A549 (cell line): ENCODE results near the gene MRPS34.

ENCODE experiments used
- CTCF ChIP-seq: fragments of >200 bp; sonication (Bioruptor Twin); formaldehyde crosslinking; IDR thresholded peaks from 3 replicates; pipeline ENCODE4 v1.5.1; 2016
- ESRRA ChIP-seq: fragments of 150-350 bp; IDR thresholded peaks from 2 replicates; pipeline ENCODE4 v1.6.1; 2014; ENCODE audit warnings: mild to moderate bottlenecking, low read length, borderline replicate concordance
- MAX ChIP-seq: IDR thresholded peaks from 2 replicates; pipeline ENCODE4 v1.6.1; 2012
- POLR2A ChIP-seq: IDR thresholded peaks from 2 replicates; pipeline ENCODE4 v1.6.1; 2012; ENCODE audit warnings: mild to moderate bottlenecking, low read length
- RAD21 ChIP-seq, 2 experiments: fragments of >200 bp in 1 of 2; sonication (Bioruptor Twin) in 1 of 2; formaldehyde crosslinking in 1 of 2; IDR thresholded peaks in 1 of 2; conservative IDR thresholded peaks in 1 of 2; 2 replicates in 1 of 2; 3 replicates in 1 of 2; pipeline ENCODE4 v1.6.1; 2012 to 2018; ENCODE audit warnings: inconsistent platforms in 1 of 2
- REST ChIP-seq: fragments of 200-600 bp; sonication (generic); IDR thresholded peaks from 2 replicates; pipeline ENCODE4 v1.6.1; 2016; ENCODE audit warnings: antibody characterized with exemption, mild to moderate bottlenecking, moderate library complexity
- TP53 ChIP-seq: fragments of 250-450 bp; sonication (Bioruptor Pico); IDR thresholded peaks from 2 replicates; pipeline ENCODE4 v1.5.0; 2021; ENCODE audit warnings: mild to moderate bottlenecking, moderate library complexity
- USF2 ChIP-seq: fragments of 450-650 bp; IDR thresholded peaks from 2 replicates; pipeline ENCODE4 v1.6.1; 2014; ENCODE audit warnings: antibody characterized with exemption
- ZFP36 ChIP-seq: fragments of 450-650 bp; IDR thresholded peaks from 2 replicates; pipeline ENCODE4 v1.6.1; 2014; ENCODE audit warnings: borderline replicate concordance; ENCODE audit not compliant: partially characterized antibody

- TF ChIP-seq CTCF (no peak), POLR2A (no peak), ESRRA (no peak), ZFP36 (no peak), MAX (no peak), TP53 (CRISPR knock-in tag) (no peak), REST (no peak), RAD21 (conservative IDR thresholded peaks at IDR 0.05 in 1 of 2, IDR thresholded peaks at IDR 0.05 in 1 of 2) (no peak), USF2 (no peak)
Observed at GRCh38 chr16:1741553-1742165, 31.3 kb downstream of the MRPS34 start.
